Lung (tissue), 12 donors: ENCODE results near the gene TBC1D22A. TPM values are rescaled to one million over a fixed set of nuclear protein-coding genes. Genes with fewer than 3 reads are reported as not detected.

Source experiments
- ATAC-seq: fragments of 200-7000 bp; cut with Tn5 transposase; one replicate; pipeline ENCODE4 v1.9.1; 2020; ENCODE audit warnings: moderate number of reproducible peaks; ENCODE audit not compliant: insufficient read depth, low FRiP score
- DNase-seq, 3 donors: peaks; one replicate each; pipeline ENCODE4 v3.0.0-alpha.2; 2013 to 2017
- H3K27ac ChIP-seq, 2 donors: one replicate each; pipeline ENCODE4 v1.5.1; 2013; ENCODE audit warnings: mild to moderate bottlenecking in 2 of 2, moderate library complexity in 2 of 2, control low read depth in 1 of 2, inconsistent platforms in 1 of 2, low read depth in 1 of 2, low read length in 1 of 2
- H3K27me3 ChIP-seq, 3 donors: one replicate each; pipeline ENCODE4 v1.5.1; 2013; ENCODE audit warnings: low read length in 2 of 3; ENCODE audit not compliant: control insufficient read depth in 3 of 3, insufficient read depth in 3 of 3
- H3K36me3 ChIP-seq, 4 donors: one replicate each; pipeline ENCODE4 v1.5.1; 2013; ENCODE audit warnings: low read length in 4 of 4, mild to moderate bottlenecking in 1 of 4, moderate library complexity in 1 of 4; ENCODE audit not compliant: control insufficient read depth in 4 of 4, insufficient read depth in 4 of 4
- H3K4me1 ChIP-seq, 5 donors: one replicate each; pipeline ENCODE4 v1.5.1; 2013; ENCODE audit warnings: low read length in 5 of 5, mild to moderate bottlenecking in 2 of 5, moderate library complexity in 1 of 5; ENCODE audit not compliant: control insufficient read depth in 5 of 5, insufficient read depth in 5 of 5
- H3K4me3 ChIP-seq: one replicate; pipeline ENCODE4 v1.5.1; 2013; ENCODE audit warnings: mild to moderate bottlenecking, control low read depth, moderate library complexity
- H3K9ac ChIP-seq, 2 donors: one replicate each; pipeline ENCODE4 v1.5.1; 2013; ENCODE audit warnings: low read length in 2 of 2, control low read depth in 1 of 2; ENCODE audit not compliant: insufficient read depth in 1 of 2
- H3K9me3 ChIP-seq, 4 donors: one replicate each; pipeline ENCODE4 v1.5.1; 2013; ENCODE audit warnings: low read length in 3 of 4, mild to moderate bottlenecking in 1 of 4, moderate library complexity in 1 of 4; ENCODE audit not compliant: control insufficient read depth in 4 of 4, insufficient read depth in 3 of 4
- WGBS, 2 donors: extraction: QIAGEN DNeasy Blood & Tissue Kit; methylation state at CpG; one replicate each; pipeline ENCODE4 v1.1.7; 2013; 5-methylcytosine and 5-hydroxymethylcytosine counted together
- polyA plus RNA-seq, 2 donors: library from polyadenylated mRNA; stranded (reverse); fragments of 200-250 nt; gene quantifications; one replicate each; pipeline ENCODE4 v1.2.1, GENCODE V29; 2013
- total RNA-seq, 2 donors: library from RNA; depleted of rRNA in 1 of 2; stranded (reverse); fragments of >200 nt in 1 of 2; gene quantifications; one replicate each; pipeline ENCODE4 v1.2.1, GENCODE V29; 2014 to 2021
- TF ChIP-seq, protein P1 (sequence below): IDR thresholded peaks from 2 replicates; pipeline ENCODE4 v1.5.1; 2012; ENCODE audit warnings: mild to moderate bottlenecking; ENCODE audit errors: control extremely low read depth, extremely low read depth
- donor health status: control.
- donor health status: control.
- donor health status: Bipolar disorder and iron deficiency.
- donor health status: healthy.
- donor health status: DM: yes; HTN: yes; CAD: no.

TBC1D22A gene
- total and polyA plus RNA-seq, 4 donors: 20.2 to 38.4 (median 21.0) TPM

DNA sequence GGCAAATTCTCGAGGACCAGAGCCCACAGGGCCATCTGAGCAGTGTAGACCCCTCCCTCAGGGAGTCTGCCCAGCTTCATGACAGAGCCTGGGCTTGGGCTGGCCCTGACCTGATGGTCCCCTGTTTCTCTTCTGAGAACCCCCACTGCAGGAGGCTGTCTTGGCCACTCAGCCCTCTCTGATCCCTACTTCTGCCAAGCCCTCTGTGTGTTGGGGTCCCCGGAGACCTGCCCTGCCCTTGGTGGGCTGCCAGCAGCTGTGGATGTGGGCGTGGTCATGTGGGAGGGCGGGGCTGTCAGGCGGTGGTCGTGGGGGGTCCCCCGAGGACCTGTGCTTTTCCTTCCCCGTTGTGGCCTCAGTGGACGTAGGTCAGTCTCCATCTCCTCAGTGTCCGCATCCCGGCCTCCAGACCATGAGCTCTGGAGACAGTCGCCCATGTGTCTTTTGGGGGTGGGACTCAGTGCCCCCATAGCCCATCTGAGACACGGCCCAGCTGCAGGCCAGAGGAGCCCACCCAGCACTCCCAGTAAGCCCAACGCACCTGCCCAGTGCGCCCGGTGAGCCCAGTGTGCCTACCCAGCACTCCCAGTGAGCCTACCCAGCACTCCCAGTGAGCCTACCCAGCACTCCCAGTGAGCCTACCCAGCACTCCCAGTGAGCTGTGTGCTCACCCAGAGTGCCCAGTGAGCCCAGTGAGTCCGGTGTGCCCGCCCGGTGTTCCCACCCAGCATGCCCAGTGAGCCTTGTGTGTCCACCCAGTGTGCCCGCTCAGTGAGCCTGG, 409.2 kb downstream of the TBC1D22A start:
- H3K4me1 ChIP-seq: peaks cover 0 to 22% (median 5%) of the 10 kb centered on the region in 5 donors
- H3K36me3 ChIP-seq: peaks cover 0 to 7% (median 0%) of the 10 kb centered on the region in 4 donors
- no peaks in the 10 kb centered on the region for H3K27me3 ChIP-seq
- DNase-seq (peak in 1 of 3 donors; percentile 10), ATAC-seq (no peak)
- H3K9ac ChIP-seq: no peak overlapping the region
- 93 to 95% methylated on average over 20 of the region's 20 CpGs for WGBS, 2 donors
- no peaks in the 10 kb centered on the region for H3K9me3 ChIP-seq
- TF ChIP-seq, protein P1, sequence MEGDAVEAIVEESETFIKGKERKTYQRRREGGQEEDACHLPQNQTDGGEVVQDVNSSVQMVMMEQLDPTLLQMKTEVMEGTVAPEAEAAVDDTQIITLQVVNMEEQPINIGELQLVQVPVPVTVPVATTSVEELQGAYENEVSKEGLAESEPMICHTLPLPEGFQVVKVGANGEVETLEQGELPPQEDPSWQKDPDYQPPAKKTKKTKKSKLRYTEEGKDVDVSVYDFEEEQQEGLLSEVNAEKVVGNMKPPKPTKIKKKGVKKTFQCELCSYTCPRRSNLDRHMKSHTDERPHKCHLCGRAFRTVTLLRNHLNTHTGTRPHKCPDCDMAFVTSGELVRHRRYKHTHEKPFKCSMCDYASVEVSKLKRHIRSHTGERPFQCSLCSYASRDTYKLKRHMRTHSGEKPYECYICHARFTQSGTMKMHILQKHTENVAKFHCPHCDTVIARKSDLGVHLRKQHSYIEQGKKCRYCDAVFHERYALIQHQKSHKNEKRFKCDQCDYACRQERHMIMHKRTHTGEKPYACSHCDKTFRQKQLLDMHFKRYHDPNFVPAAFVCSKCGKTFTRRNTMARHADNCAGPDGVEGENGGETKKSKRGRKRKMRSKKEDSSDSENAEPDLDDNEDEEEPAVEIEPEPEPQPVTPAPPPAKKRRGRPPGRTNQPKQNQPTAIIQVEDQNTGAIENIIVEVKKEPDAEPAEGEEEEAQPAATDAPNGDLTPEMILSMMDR: no peak
- no peak overlapping the region for H3K27ac ChIP-seq
- no peak overlapping the region for H3K4me3 ChIP-seq

DNA sequence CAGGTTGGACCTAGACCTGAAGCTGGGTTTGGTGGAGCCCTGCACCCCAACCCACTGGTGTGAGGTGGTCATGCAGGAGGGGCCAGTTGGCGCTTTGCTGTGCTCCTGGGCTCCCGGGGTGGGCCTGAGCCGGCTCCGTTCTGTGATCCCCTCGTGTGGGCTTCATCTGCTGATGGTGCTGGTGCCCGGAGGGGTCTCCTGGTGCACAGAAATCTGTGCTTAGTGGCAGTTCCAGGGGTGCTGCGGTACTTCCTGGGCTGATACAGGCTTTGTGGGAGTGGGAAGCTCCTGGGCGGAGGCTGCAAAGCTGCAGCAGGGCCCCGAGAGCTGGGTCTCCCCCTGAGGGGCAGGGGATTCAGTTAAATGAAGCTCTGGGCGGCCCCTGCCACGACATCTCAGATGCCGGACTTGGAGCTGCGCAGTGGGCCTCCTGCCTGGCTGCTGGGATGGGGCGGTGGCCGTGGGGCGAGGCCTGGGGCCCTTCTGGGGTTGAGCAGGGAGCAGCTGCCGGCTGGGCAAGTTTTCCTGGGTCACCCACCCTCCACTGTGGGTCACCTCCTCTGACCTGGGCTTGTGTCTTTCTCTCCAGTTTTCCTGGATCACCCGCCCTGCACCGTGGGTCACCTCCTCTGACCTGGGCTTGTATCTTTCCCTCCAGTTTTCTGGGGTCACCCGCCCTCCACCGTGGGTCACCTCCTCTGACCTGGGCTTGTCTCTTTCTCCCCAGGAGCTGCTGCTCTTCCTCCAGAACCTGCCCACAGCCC, 410.5 kb downstream of the TBC1D22A start:
- Histone ChIP-seq H3K27ac (no peak overlapping the region), H3K9ac (no peak overlapping the region), H3K4me1 (peaks cover 0 to 22% (median 5%) of the 10 kb centered on the region in 5 donors), H3K4me3 (no peak overlapping the region), H3K36me3 (peaks cover 0 to 8% (median 0%) of the 10 kb centered on the region in 4 donors), H3K27me3 (no peaks in the 10 kb centered on the region), H3K9me3 (no peaks in the 10 kb centered on the region)
- ATAC-seq (no peak), DNase-seq (peak in 1 of 3 donors; percentile 11)
- TF ChIP-seq, protein P1: no peak
- WGBS, 2 donors: 93% methylated on average over 21 of the region's 21 CpGs

DNA sequence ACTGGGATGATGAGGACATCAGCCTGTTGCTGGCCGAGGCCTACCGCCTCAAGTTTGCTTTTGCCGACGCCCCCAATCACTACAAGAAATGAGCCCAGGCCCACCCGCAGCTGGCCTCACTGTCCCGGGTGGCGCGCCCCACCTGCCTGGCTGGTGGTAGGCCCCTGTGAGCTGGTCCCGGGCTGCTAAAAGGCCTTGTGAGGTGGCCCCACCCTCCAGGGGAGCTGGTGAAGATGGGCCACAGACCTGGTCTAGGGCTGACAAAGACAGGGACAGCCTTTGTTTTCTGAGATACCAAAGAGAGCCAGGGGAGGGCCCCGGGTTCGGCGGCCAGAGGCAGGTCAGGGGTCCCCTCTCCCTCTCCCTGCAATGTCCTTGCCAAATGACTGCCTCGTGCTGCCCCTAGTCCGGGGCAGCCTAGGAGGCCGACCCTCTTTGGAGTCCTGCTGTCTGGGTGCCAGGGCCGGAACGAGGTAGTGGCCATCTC, 411.1 kb downstream of the TBC1D22A start:
- no peaks in the 10 kb centered on the region for H3K27me3 ChIP-seq
- no peak for DNase-seq
- no peak overlapping the region for H3K27ac ChIP-seq
- H3K36me3 ChIP-seq: peaks cover 0 to 8% (median 0%) of the 10 kb centered on the region in 4 donors
- peaks cover 0 to 22% (median 5%) of the 10 kb centered on the region in 5 donors for H3K4me1 ChIP-seq
- H3K9me3 ChIP-seq: no peaks in the 10 kb centered on the region
- WGBS, 2 donors: 89% methylated on average over 17 of the region's 17 CpGs
- TF ChIP-seq, protein P1: no peak
- H3K4me3 ChIP-seq: no peak overlapping the region
- no peak for ATAC-seq
- no peak overlapping the region for H3K9ac ChIP-seq
